Lower leg skin (tissue), 3 donors: Measurements from ENCODE around the gene COL27A1.

Experiments used
- POLR2A ChIP-seq, 2 donors: fragments of 450-650 bp; IDR thresholded peaks; one replicate each; pipeline ENCODE4 v1.6.1; 2016 to 2017; ENCODE audit warnings: antibody characterized with exemption in 2 of 2, mild to moderate bottlenecking in 1 of 2, moderate library complexity in 1 of 2
- TF ChIP-seq, protein P1 (sequence below), 3 donors: fragments of 450-650 bp; IDR thresholded peaks; one replicate each; pipeline ENCODE4 v1.5.1; 2016; ENCODE audit warnings: antibody characterized with exemption in 3 of 3, mild to moderate bottlenecking in 3 of 3, moderate library complexity in 2 of 3

DNA sequence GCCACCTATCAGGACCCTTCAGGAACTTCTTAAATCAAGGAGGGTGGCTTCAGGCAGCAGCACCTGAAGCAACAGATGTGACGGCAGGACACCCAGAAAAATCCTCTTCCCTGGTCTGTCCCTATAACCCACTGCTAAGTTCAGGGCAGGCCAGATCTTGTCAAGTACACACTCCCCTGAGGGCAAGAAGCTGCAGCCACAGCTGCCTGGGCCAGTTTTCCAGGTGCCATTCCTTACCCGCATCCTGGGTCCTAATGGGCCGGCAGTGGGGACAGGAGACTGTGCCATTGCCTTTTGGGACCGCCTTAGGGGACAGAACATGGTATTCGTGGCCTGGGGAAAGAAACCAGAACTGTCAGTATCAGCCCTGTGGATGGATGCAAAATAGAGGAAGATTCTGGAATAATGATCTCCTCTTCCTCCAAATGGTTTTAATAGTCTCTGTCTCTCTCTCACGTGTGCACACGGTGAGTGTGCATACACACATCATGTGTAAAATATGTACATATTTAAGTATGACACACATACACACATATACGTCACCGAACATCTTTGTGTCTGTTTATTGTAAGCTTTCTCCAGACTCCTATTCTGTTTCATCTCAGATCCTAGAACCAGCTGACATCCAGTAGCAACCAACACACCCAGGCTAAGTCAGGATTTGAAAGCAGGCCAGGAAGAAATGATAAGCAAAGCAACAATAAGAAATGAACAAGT, 188.3 kb downstream of the COL27A1 start:
- TF ChIP-seq, protein P1, sequence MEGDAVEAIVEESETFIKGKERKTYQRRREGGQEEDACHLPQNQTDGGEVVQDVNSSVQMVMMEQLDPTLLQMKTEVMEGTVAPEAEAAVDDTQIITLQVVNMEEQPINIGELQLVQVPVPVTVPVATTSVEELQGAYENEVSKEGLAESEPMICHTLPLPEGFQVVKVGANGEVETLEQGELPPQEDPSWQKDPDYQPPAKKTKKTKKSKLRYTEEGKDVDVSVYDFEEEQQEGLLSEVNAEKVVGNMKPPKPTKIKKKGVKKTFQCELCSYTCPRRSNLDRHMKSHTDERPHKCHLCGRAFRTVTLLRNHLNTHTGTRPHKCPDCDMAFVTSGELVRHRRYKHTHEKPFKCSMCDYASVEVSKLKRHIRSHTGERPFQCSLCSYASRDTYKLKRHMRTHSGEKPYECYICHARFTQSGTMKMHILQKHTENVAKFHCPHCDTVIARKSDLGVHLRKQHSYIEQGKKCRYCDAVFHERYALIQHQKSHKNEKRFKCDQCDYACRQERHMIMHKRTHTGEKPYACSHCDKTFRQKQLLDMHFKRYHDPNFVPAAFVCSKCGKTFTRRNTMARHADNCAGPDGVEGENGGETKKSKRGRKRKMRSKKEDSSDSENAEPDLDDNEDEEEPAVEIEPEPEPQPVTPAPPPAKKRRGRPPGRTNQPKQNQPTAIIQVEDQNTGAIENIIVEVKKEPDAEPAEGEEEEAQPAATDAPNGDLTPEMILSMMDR (IDR thresholded peaks at IDR 0.05): no peak
- TF ChIP-seq POLR2A (IDR thresholded peaks at IDR 0.05): no peak
